Measurements from ENCODE around the gene GRM5. TPM values are rescaled to one million over a fixed set of nuclear protein-coding genes. Genes with fewer than 3 reads are reported as not detected.

Gene GRM5
- total RNA-seq, 4 donors from 2014 or later = not detected

GRCh38 chr11:88651556-88651955 is 414.2 kb downstream of the GRM5 start:
- Histone ChIP-seq H3K9me3 (no peaks in the 10 kb centered on the region), H3K36me3 (no peaks in the 10 kb centered on the region), H3K27ac (no peak overlapping the region), H3K27me3 (no peaks in the 10 kb centered on the region), H3K4me1 (peaks cover 0 to 5% (median 0%) of the 10 kb centered on the region in 3 donors), H3K4me3 (no peak overlapping the region)
- no peak for ATAC-seq
- 79 to 84% methylated on average over 2 of the region's 2 CpGs for WGBS, 2 donors (ENCODE audit: low coverage in 1 of 2)
- TF ChIP-seq POLR2A (IDR thresholded peaks at IDR 0.05) = no peak

GRCh38 chr11:88644724-88645123 is 421.1 kb downstream of the GRM5 start:
- H3K9me3 ChIP-seq = no peaks in the 10 kb centered on the region
- TF ChIP-seq CTCF (IDR thresholded peaks at IDR 0.05) (no peak), POLR2A (IDR thresholded peaks at IDR 0.05) (no peak), POLR2AphosphoS5 (IDR thresholded peaks at IDR 0.05) (no peak), EP300 (IDR thresholded peaks at IDR 0.05) (no peak)
- no peak for ATAC-seq

GRCh38 chr11:88632163-88632562 is 433.6 kb downstream of the GRM5 start:
- no peak overlapping the region for H3K27ac ChIP-seq
- no peaks in the 10 kb centered on the region for H3K36me3 ChIP-seq
- H3K9me3 ChIP-seq = no peaks in the 10 kb centered on the region
- ATAC-seq = no peak
- 70 to 72% methylated on average over 2 to 3 of the region's 4 CpGs for WGBS, 2 donors (ENCODE audit: low coverage in 1 of 2)
- no peaks in the 10 kb centered on the region for H3K27me3 ChIP-seq
- no peaks in the 10 kb centered on the region for H3K4me1 ChIP-seq
- no peak overlapping the region for H3K4me3 ChIP-seq
- no peak for TF ChIP-seq CTCF (IDR thresholded peaks at IDR 0.05)
- TF ChIP-seq POLR2A (IDR thresholded peaks at IDR 0.05) = no peak
- TF ChIP-seq EP300 (IDR thresholded peaks at IDR 0.05) = no peak
- TF ChIP-seq POLR2AphosphoS5 (IDR thresholded peaks at IDR 0.05) = no peak

More at GRCh38 chr11:88644724-88645123, 421.1 kb downstream of the GRM5 start:
- Histone ChIP-seq H3K36me3 (no peaks in the 10 kb centered on the region), H3K27me3 (no peaks in the 10 kb centered on the region), H3K4me3 (no peak overlapping the region), H3K27ac (no peak overlapping the region), H3K4me1 (no peaks in the 10 kb centered on the region)

- no peak for ATAC-seq
- H3K36me3 ChIP-seq = no peaks in the 10 kb centered on the region
- H3K4me3 ChIP-seq = no peak overlapping the region
- TF ChIP-seq POLR2A (IDR thresholded peaks at IDR 0.05) (no peak), EP300 (IDR thresholded peaks at IDR 0.05) (no peak), CTCF (IDR thresholded peaks at IDR 0.05) (no peak), POLR2AphosphoS5 (IDR thresholded peaks at IDR 0.05) (no peak)
- no peaks in the 10 kb centered on the region for H3K27me3 ChIP-seq
- H3K9me3 ChIP-seq = no peaks in the 10 kb centered on the region
- H3K27ac ChIP-seq = no peak overlapping the region
- H3K4me1 ChIP-seq = no peaks in the 10 kb centered on the region
- WGBS, 2 donors (ENCODE audit: low coverage in 1 of 2) = 18 to 36% methylated on average over 1 of the region's 1 CpG
These were observed 434.3 kb downstream of the GRM5 start for GRCh38 chr11:88631497-88631896.

GRCh38 chr11:88629496-88629895 is 436.3 kb downstream of the GRM5 start:
- WGBS, 2 donors (ENCODE audit: low coverage in 1 of 2) = 86 to 93% methylated on average over 2 of the region's 2 CpGs
- no peaks in the 10 kb centered on the region for H3K9me3 ChIP-seq
- no peak for TF ChIP-seq EP300 (IDR thresholded peaks at IDR 0.05)
- no peak for TF ChIP-seq POLR2A (IDR thresholded peaks at IDR 0.05)
- no peak for TF ChIP-seq CTCF (IDR thresholded peaks at IDR 0.05)
- TF ChIP-seq POLR2AphosphoS5 (IDR thresholded peaks at IDR 0.05) = no peak
- ATAC-seq = no peak
- no peaks in the 10 kb centered on the region for H3K4me1 ChIP-seq
- H3K4me3 ChIP-seq = no peak overlapping the region
- no peaks in the 10 kb centered on the region for H3K27me3 ChIP-seq
- H3K27ac ChIP-seq = no peak overlapping the region
- no peaks in the 10 kb centered on the region for H3K36me3 ChIP-seq
